HG03039 (cell line): ENCODE measurements around the gene RAB8A.

Source experiments
- ATAC-seq: cut with Tn5 transposase; IDR thresholded peaks from one replicate; pipeline ENCODE4 v1.9.1; 2021; ENCODE audit warnings: mild to moderate bottlenecking, moderate library complexity; ENCODE audit not compliant: unreplicated experiment

Gene RAB8A

DNA sequence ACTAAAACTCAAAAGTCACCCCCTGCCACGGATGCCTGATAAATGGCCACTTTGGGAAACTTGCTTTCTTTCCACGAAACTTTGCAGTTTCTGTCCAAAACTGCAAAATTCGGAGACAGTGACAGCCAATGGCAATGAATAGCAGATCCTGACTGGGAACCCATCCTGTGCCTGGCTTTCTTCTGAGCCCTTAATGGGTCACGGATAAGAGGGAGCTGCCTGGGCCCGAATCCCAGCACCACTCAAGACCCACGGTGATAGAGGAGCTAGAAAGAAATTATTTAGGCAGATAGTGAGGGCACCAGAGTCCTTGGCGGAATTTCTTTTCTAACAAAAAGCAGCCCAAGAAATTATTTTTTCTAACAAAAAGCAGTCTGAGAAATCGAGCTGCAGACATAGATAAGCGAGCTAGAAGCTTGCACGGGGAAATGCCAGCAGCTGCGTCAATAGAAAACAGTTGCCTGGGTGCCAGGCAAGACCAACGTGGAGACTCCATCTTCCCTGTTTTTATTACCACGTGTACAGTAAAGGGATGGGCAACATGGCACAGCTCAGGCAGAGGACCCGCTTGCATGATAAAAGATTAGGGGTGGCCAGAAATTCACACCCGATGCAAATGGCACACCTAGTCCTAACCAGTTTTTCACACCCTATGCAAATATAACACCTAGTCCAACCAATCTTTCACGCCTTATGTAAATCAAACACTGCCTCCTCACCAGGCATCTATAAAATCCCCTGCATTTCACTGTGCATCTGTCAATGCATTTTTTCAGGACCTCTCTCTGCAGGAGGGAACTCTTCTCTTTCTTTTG, 24.7 kb downstream of the RAB8A start:
- ATAC-seq, result no peak

DNA sequence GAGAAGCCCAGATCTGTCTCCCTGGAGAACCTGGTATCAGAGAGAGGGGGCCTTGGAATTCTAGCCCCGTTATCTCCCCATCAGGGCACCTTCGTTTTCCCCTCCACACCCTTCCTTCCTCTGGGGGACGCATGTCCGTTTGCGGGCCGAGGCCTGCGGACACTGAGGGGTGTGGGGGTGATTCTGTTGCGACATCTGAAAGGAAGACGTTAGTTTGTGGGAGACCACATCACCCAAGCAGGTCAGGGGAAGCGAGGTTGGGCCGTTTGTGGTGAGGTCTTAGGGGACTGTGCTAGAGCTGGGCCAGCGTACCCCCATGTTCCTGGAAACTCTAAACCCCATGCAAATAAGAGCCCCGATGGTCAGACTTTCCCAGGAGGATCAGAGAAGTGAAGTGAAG, 28.1 kb downstream of the RAB8A start:
- ATAC-seq, result no peak

DNA sequence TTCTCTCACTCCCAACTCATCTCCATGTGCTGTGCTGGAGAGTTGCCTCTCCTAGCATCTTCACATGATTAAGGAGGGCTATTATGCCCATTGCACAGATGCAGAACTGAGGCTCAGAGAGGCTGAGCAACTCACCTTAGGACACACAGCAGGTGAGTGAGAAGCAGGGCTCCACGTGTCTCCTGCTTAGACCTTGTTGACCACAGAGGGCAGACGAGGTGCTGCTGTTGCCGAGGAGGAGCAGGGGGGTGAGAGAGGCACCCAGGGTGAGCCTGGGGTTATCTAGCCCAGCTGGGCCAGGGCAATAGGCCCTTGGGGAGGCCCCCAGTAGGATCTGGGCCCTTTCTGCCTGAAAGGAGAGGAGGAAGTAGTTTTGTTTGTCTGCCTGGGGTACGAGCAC, 29.4 kb downstream of the RAB8A start:
- ATAC-seq, result no peak

DNA sequence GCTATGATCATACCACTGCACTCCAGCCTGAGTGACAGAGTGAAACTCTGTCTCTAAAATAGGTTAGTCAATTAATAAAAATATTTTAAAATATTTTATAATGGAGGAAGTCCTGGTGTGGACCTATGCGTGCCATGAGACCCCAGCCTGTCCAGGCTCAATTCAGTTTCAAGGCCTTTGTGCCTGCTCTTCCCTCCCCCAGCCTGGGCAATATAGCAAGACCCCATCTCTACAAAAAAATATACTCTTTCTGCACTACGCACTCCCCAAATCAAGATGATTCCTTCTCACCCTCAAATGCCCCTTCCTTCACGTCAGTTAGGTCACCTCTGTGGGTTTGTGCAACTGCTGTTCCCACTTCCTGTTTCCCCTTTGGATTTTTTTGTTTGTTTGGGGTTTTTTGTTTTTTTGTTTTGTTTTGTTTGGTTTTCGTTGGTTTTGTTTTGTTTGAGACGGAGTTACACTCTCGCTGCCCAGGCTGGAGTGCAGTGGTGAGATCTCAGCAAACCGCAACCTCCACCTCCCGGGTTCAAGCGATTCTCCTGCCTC, 30.4 kb downstream of the RAB8A start:
- no peak for ATAC-seq

DNA sequence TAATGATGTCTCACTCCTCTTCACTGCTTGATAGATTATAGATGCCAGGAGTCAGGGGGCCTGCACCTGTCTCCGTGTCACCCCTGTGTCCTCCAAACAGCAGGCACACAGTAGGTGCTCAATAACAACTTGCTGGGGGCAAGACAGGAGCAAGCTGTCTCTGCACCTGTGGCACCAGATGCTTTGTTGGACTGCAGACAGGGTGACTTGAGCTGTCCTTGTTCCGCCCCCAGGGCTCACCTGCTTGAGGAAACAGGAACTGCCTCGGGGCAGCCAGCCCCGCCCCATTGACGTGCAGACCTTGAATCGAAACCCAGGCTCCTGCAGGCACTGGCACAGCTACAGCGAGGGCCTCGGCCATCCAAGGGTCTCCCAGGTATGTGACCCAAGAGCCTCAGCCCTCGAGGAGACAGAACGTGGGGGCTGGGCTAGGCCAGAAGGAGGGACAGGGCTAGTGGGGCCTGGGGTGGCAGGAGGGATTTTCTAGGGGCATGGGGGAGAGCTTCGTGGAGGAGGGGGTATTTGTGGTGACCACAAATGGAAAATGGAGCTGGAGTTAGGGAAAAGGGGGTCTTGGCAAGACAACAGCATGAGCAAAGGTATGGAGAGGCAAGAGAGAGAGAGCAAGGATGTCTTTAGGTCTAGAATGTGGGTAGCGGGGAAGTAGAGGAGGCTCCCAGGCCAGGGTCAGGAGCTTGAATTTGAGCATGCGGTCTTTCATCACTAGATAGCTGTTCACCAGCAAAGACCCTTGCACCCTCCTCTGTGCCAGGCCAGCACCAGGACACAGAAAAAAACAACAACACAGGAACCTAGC, 31.9 kb downstream of the RAB8A start, which contains the start of gene HSH2D:
Gene HSH2D, plus strand, starts transcription at position 287 of the 817 bp plus-strand sequence. CDS start 5,066 bp downstream, outside the sequence.
- ATAC-seq, result no peak

DNA sequence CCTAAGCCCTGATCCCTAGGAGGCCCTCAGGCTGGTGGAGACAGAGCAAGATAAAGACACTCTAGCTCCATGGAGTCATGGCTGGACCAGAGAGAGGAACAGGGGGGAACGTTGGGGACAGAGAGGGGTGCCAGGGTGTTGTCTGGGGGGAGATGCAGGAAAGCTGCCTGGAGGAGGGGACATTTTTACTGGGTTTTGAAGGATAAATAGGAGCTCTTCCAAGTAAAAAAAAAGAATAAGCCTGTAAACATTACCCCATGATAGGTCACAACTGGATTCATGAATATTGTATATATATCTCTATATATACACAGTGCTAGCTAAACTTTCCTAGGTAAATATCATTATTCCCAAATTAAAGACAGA, 32.5 kb downstream of the RAB8A start:
- no peak for ATAC-seq

DNA sequence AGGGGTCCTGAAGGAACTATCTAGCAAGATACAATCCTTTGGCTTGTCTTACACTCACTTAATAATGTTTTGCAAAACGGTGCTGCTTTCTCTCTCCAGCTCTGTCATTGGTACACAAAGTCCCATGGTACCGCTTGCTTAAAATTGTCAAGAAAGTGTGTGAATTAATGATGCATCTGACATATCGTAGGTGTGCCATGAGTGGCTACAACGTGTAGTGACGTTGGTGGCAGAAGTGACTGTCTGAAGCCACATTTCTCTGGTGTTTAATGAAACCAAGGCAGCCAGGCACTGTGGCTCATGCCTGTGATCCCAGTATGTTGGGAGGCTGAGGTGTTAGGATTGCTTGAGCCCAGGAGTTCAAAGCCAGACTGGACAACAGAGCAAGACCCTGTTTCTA, 34.4 kb downstream of the RAB8A start:
- ATAC-seq, result no peak

DNA sequence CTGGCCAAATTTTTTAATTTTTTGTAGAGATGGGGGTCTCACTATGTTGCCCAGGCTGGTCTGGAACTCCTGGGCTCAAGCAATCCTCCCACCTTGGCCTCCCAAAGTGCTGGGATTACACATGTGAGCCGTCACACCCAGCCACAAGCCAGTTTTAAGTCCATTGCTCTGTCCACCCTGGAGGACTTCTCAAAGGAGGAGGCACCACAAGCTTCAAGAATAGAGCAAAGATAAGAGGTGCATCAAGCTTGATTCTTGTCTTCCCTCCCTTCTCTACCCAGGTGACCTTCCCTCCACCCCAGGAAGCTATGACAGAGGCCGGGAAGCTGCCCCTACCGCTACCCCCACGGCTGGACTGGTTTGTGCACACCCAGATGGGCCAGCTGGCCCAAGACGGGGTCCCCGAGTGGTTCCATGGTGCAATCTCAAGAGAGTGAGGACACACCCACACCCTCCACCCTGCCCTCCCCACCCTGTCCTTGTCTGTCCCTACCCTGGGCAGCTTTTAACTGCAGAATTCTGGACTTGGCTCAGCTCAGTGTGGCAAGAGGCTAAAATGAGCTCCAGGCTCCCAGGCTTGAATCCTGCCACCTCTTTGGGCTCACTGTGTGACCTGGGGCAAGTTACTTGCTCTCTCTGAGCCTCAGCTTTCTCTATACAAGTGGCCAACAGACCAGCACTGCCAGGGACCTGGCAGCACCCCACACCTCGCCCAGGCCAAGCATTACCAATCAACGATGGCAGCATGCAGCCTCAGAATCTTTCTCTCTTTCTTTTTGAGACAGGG, 36.9 kb downstream of the RAB8A start:
- ATAC-seq, result no peak

DNA sequence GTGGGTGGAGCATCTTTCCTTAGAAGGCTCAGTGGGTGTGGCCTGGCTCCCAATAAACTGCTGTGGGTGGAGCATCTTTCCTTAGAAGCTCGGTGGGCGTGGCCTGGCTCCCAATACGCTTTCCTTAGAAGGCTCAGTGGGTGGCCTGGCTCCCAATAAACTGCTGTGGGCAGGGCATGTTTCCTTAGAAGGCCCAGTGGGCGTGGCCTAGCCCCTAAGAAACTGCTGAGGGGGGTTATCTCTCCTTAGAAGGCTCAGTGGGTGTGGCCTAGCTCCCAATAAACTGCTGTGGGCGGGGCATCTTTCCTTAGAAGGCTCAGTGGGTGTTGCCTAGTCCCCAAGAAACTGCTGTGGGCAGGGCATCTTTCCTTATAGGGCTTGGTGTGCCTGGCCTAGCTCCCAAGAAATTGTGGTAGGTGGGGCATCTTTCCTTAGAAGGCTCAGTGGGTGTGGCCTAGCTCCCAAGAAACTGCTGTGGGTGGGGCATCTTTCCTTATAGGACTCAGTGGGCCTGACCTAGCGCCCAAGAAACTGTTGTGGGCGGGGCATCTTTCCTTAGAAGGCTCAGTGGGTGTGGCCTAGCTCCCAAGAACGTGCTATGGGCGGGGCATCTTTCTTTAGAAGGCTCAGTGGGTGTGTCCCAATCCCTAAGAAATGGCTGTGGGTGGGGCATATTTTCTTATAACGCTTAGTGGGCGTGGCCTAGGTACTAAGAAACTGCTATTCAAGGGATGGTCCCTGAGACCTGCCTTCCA, 42.1 kb downstream of the RAB8A start:
- no peak for ATAC-seq

DNA sequence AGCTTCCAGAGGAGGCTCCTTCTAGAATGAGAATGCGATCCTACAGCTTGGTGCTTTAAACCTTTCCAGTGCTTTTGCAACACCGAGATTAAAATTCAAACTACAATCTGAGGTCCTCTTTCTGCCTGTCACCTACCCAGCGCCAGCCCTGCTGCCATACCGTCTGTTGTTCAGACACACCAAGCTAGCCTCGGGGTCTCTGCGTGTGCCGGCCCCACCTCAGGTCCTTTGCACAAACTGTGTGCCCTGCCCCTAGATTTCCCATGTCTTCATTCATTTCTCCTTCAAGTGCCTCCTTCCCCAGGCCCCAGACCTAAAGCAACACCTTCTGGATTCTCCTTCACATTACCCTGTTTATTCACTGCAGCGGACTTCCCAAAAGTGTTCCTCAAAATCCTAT, 42.9 kb downstream of the RAB8A start:
- no peak for ATAC-seq

DNA sequence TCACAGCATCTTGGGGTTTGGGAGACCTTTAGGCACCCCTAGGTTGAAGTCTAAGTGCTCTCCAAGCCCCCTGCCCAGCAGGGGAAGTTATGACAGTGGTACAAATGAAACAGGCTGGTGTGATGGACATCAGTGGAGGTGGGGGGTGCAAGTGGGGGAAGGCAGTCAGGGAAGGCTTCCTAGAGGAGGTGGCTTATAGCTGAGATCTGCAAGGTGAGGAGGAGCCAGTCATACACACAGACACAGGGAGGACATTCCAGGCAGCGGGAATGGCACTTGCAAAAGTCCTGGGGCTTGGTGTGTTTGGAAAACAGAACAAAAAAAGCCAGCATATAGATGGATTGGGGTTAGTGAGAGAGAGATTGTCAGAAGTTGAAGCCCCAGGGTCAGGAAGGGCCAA, 43.4 kb downstream of the RAB8A start:
- no peak for ATAC-seq

DNA sequence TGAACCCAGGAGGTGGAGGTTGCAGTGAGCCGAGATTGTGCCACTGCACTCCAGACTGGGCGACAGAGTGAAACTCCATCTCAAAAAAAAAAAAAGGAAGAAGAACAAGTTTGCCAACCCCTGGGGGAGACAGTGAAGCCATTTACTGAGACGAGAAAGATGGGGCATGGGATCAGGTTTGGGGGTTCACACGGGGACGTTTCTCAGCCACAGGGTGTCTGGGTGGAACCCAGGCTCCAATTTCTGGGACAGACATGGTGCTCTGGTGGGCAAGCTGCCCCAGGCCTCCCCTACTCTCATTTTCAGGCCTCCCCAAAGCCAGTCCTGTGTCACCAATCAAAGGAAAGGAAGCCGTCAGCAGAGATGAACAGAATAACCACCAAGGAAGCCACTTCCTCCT, 45.2 kb downstream of the RAB8A start:
- ATAC-seq, result no peak

DNA sequence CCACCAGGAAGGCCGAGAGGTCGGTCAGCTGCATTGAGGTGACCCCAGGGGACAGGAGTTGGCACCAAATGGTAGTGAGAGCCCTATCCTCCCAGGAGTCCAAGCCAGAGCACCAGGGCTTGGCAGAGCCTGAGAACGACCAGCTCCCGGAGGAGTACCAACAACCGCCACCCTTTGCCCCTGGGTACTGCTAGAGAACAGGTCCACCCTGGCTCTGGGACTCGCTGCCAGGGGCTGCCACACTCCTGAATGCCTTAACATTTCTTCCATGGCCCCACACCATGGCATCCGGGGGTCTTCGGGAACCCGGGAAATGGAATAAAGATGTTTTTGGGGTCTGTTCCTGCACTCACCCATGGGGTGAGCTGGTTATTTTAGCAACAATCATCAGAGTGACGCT, 45.9 kb downstream of the RAB8A start:
- no peak for ATAC-seq

DNA sequence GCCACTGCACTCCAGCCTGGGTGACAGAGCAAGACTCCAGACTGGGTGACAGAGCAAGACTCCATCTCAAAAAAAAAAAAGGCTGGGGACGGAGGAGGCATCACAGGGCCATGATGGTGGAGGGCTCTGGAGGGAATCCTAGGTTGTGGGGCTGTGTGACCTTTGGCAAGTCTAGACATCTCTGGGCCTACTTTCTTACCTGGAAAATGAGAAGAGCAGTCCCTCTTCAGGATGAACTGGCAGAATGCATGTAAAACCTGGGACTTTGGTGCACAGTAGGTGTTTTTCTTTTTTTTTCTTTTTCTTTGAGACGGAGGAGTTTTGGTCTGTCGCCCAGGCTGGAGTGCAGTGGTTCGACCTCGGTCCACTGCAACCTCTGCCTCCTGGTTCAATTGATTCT, 48.0 kb downstream of the RAB8A start:
- no peak for ATAC-seq

DNA sequence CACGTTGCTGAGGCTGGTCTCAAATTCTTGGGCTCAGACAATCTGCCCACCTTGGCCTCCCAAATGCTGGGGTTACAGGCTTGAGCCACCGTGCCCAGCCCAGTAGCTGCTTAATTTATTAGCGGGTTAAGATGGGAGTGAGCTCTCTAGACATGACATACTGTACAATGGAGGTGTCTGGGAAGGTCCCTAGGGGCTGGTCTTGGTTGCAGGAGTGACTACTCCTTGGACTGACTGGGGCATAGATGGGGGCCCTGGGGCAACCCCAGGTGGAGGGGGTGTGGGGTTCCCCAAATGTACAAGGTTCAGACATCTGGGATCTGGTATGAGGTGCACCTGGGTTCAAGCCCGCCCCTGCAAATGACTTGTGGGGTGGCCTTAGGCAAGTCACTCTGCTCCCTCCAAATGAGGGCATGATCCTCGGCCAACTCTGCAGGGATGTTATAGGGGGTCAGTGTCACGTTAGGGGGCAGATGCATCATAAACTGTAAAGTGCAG, 48.8 kb downstream of the RAB8A start:
- ATAC-seq, result no peak

DNA sequence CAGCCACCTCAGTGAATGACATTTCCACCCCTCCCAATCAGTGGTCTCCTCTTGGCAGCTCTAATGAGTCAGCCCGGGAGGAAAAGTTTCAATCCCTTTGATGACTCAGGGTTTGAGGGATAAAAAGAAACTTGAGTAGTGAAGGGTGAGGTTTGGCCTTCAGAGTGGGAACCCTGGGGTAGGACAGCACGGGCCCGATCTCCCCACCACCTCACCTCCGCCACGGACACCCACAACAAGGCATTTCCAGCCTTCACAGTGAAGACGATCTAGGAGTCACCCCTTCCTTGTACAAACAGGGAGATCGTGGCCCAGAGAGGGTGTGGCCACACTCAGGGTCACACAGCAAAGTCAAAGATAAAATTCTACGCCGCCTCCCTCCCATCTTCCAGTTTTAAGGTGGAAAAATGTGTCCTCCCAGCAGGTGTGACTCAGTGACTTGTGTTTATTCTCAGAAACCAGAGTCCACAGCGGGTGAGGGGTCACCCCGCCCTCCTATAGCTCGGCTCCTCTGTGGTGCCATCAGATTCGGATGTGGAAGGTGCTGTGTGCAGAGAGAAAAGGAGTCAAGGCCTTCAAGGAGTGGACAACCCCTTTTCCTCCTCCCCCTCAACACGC, 49.4 kb downstream of the RAB8A start:
- ATAC-seq, result no peak

DNA sequence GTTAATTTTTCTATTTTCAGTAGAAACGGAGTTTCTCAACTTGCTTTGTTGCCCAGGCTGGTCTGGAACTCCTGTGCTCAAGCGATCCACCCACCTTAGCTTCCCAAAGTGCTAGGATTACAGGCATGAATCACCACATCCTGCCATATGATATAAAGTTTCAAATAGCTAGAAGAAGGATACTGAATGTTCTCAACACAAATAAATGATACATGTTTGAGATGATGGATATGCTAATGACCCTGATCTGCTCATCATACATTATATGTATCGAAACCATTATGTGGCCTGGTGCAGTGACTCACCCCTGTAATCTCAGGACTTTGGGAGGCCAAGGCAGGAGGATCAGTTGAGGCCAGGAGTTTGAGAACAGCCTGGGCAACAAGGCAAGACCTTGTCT, 50.2 kb downstream of the RAB8A start:
- no peak for ATAC-seq

DNA sequence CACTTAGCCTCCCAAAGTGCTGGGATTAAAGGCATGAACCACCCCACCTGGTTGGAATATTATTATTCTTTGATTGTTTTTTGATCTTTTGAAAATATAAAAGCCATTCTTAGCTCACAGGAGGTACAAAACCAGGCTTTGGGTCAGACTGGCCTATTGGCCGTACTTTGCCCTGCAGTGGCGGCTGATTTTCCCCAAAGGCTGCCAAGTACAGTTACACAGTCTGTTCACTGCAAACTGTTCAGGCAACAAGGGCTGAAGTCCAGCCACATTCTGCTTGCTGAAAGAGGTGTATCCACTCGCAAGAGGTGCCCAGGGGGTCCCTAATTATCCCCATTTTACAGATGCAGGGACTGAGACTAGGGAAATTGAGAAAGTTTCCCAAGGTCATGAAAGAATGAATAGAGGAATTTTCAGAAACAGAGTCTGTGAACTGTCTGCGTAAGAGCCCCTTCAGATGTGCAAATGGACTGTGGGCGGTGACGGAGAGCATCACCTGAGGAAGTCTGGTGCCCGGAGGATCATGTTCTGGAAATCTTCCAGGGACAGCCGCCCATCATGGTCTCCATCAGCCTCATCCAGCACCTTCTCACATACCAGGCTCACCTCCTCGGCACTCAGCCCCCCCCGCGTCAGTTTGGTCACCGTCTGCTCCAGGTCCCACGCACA, 52.7 kb downstream of the RAB8A start:
- no peak for ATAC-seq

DNA sequence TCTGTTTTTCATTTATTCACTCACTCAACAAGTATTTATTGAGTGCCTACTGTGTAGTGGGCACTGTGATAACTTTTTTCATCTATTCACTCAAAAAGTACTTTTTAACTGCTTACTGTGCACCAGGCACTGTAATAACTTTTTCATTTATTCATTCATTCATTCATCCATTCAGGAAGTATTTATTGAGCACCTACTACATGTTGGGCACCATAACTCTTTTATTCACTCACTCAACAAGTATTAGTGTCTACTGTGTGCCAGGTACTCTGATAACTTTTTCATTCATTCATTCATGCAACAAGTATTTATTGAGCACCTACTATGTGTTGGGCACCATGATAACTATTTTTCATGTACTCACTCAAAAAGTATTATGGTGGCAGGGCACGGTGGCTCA, 54.7 kb downstream of the RAB8A start:
- no peak for ATAC-seq
